Measurements from ENCODE around the gene MAGEB17. TPM values are rescaled to one million over a fixed set of nuclear protein-coding genes. Genes with fewer than 3 reads are reported as not detected.

MAGEB17 gene
- total RNA-seq, 4 donors from 2014 or later: 0.94 TPM; not detected in 3

- TF ChIP-seq CTCF (IDR thresholded peaks at IDR 0.05; ENCODE audit: low read depth): no peak
Observed at GRCh38 chrX:16142246-16142558, 25.1 kb upstream of the MAGEB17 start.

GRCh38 chrX:16143968-16144367 is 23.3 kb upstream of the MAGEB17 start:
- TF ChIP-seq CTCF (IDR thresholded peaks at IDR 0.05; ENCODE audit: low read depth): no peak

GRCh38 chrX:16144420-16144819 is 22.9 kb upstream of the MAGEB17 start:
- no peak for TF ChIP-seq CTCF (IDR thresholded peaks at IDR 0.05; ENCODE audit: low read depth)

GRCh38 chrX:16145656-16146055 is 21.6 kb upstream of the MAGEB17 start:
- no peak for TF ChIP-seq CTCF (IDR thresholded peaks at IDR 0.05; ENCODE audit: low read depth)

GRCh38 chrX:16148896-16149295 is 18.4 kb upstream of the MAGEB17 start:
- TF ChIP-seq CTCF (IDR thresholded peaks at IDR 0.05; ENCODE audit: low read depth): no peak

- TF ChIP-seq CTCF (IDR thresholded peaks at IDR 0.05; ENCODE audit: low read depth): no peak
Observed at GRCh38 chrX:16155581-16156096, 11.6 kb upstream of the MAGEB17 start.

- no peak for TF ChIP-seq CTCF (IDR thresholded peaks at IDR 0.05; ENCODE audit: low read depth)
Observed at GRCh38 chrX:16156692-16157331, 10.5 kb upstream of the MAGEB17 start.
